ENCODE results near the gene ERC2.

ERC2 gene

DNA sequence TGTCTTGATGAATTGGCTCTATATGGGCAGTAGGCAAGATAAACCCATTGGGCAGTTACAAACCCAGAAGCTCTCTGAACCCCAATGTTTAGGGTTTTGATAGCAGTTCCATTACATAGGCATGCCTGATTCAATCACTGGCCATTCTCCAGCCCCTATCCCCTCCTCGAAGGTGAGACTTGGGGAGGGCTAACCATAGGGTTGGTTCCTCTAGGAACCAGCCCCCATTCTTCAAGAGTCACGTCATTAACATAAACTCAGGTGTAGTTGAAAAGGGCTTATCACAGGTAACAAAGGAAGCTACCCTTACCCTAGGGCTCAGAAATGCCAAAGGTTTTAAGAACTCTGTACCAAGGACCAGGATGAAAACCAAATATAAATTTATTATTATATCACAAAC is 353.1 kb downstream of the ERC2 start:
- Histone ChIP-seq H3K9ac (ENCODE audit: low read length) (no peak overlapping the region), H3K27me3 (ENCODE audit: control insufficient read depth in 1 of 2, insufficient read depth in 2 of 2, low read length in 2 of 2) (no peaks in the 10 kb centered on the region), H3K9me3 (ENCODE audit: low read length) (no peaks in the 10 kb centered on the region), H3K4me1 (ENCODE audit: insufficient read depth, low read length) (no peaks in the 10 kb centered on the region), H3K4me3 (ENCODE audit: low read depth in 1 of 2, low read length in 2 of 2) (no peak overlapping the region), H3K27ac (ENCODE audit: low read depth, low read length) (no peak overlapping the region), H3K36me3 (ENCODE audit: insufficient read depth, low read length) (no peaks in the 10 kb centered on the region)

DNA sequence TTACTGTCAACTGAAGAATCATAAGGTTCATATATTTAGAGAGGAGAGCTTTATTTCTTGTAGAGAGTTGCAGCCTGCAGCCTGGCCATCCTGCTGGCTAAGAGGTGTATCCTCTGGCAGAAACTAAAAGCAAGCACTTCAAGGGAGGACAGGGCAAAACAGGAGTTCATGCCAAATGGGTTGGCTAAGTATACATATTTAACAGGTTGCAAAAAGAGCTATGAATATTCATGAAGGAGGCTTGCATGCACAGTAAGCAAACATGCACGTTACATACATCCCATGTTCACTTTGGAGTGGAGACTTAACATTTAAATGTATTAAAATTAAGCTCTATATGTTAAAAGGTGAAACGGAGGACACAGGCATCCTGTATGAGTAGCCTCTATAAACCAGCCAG is 354.4 kb downstream of the ERC2 start:
- Histone ChIP-seq H3K27ac (ENCODE audit: low read depth, low read length) (no peak overlapping the region), H3K27me3 (ENCODE audit: control insufficient read depth in 1 of 2, insufficient read depth in 2 of 2, low read length in 2 of 2) (no peaks in the 10 kb centered on the region), H3K9me3 (ENCODE audit: low read length) (no peaks in the 10 kb centered on the region), H3K4me3 (ENCODE audit: low read depth in 1 of 2, low read length in 2 of 2) (no peak overlapping the region), H3K36me3 (ENCODE audit: insufficient read depth, low read length) (no peaks in the 10 kb centered on the region), H3K9ac (ENCODE audit: low read length) (no peak overlapping the region), H3K4me1 (ENCODE audit: insufficient read depth, low read length) (no peaks in the 10 kb centered on the region)

DNA sequence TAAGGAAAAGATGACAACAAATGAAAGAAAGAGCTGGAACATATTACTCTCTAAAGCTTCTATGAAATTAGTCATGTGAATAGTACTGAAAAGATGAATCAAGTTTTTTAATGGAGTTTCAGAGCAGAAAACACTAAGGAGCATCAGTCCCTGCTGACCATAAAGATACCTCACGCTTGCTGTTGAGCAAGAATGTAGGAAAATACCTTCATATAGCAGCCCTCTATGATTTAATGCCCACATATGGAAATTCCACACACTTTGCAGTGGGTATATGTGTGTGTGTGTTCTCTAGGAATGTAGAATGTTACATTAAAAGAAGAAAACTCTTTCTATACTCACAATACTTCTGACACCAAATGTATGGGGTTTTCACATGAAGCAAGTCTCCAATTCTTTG is 355.0 kb downstream of the ERC2 start:
- Histone ChIP-seq H3K36me3 (ENCODE audit: insufficient read depth, low read length) (no peaks in the 10 kb centered on the region), H3K27ac (ENCODE audit: low read depth, low read length) (no peak overlapping the region)

DNA sequence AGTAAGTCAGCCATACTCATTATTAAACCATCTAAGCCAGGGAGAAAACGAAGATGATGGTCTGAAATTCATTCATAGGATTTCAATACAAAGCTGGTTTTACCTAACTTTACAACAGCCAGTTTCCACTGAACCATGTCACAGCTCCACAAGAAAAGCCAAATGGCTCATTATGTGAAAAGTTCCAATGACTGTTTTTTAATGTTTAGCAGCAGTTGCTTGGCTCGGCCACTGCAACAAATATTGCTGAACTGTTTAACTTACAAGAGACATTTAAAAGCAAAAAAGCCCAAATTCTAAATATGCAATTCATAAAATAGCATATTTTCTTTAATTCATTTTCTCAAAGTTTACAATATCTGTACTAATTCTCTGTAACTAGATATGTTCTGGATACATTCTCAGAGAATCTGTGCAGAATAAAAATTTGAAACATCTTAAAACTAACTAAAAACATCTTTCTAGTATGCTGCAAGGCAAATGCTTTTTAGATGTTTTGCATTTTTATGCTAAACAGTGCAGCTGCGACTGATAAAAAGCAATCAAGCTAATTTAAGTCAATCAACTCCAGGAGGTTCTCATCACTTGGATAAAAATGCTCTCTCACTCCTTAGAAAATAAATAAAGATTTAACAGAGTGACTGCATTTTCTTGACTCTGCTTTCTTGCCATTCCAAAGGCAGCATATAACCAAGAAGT is 356.5 kb downstream of the ERC2 start:
- H3K4me1 ChIP-seq (ENCODE audit: insufficient read depth, low read length) = no peaks in the 10 kb centered on the region
- no peak overlapping the region for H3K9ac ChIP-seq (ENCODE audit: low read length)
- no peak overlapping the region for H3K4me3 ChIP-seq (ENCODE audit: low read depth in 1 of 2, low read length in 2 of 2)
- no peaks in the 10 kb centered on the region for H3K27me3 ChIP-seq (ENCODE audit: control insufficient read depth in 1 of 2, insufficient read depth in 2 of 2, low read length in 2 of 2)
- H3K9me3 ChIP-seq (ENCODE audit: low read length) = no peaks in the 10 kb centered on the region
- H3K27ac ChIP-seq (ENCODE audit: low read depth, low read length) = no peak overlapping the region
- H3K36me3 ChIP-seq (ENCODE audit: insufficient read depth, low read length) = no peaks in the 10 kb centered on the region

More for the DNA sequence above, 355.0 kb downstream of the ERC2 start:
- H3K9me3 ChIP-seq (ENCODE audit: low read length) = no peaks in the 10 kb centered on the region
- no peaks in the 10 kb centered on the region for H3K4me1 ChIP-seq (ENCODE audit: insufficient read depth, low read length)
- H3K4me3 ChIP-seq (ENCODE audit: low read depth in 1 of 2, low read length in 2 of 2) = no peak overlapping the region
- no peaks in the 10 kb centered on the region for H3K27me3 ChIP-seq (ENCODE audit: control insufficient read depth in 1 of 2, insufficient read depth in 2 of 2, low read length in 2 of 2)
- H3K9ac ChIP-seq (ENCODE audit: low read length) = no peak overlapping the region

DNA sequence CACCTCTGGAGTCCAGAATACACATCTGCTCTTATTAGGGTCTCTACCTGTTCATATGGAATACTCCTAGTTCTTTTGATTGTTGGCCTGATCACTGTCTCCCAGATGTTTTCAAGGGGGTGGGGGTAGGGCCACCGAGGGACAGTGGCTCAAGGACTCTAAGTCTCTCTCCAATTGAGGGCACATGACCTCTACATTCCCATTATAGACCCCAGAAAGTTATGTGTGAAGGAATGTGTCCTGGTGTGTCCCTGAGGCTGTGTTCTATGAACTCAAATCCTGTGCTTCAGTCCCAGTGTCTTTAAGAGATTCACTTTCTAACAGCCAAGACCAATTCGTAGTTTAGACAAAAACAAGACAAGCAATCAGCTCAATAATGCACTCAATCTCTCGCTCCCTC is 357.4 kb downstream of the ERC2 start:
- no peaks in the 10 kb centered on the region for H3K9me3 ChIP-seq (ENCODE audit: low read length)
- no peak overlapping the region for H3K27ac ChIP-seq (ENCODE audit: low read depth, low read length)
- H3K4me1 ChIP-seq (ENCODE audit: insufficient read depth, low read length) = no peaks in the 10 kb centered on the region
- no peak overlapping the region for H3K9ac ChIP-seq (ENCODE audit: low read length)
- H3K36me3 ChIP-seq (ENCODE audit: insufficient read depth, low read length) = no peaks in the 10 kb centered on the region
- H3K27me3 ChIP-seq (ENCODE audit: control insufficient read depth in 1 of 2, insufficient read depth in 2 of 2, low read length in 2 of 2) = no peaks in the 10 kb centered on the region
- H3K4me3 ChIP-seq (ENCODE audit: low read depth in 1 of 2, low read length in 2 of 2) = no peak overlapping the region

DNA sequence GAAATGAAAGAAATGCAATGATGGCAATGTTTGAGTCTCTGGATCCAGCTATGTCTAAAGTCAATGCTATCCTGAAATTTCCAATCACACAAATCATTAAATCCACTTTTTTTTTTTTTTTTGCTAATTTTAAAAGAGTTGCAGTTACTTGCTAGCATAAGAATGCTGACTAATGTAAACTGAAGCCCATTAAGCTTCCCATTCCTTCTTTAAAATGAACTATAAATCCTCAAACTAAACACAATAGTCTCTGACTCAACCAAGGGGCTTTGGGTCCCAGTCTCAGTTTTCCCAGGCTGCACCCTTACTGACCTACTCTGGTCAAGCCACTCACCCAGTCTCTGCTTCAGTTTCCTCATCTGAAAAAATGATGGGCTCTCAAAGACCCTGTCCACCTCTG is 361.1 kb downstream of the ERC2 start:
- H3K27ac ChIP-seq (ENCODE audit: low read depth, low read length) = no peak overlapping the region
- H3K36me3 ChIP-seq (ENCODE audit: insufficient read depth, low read length) = no peaks in the 10 kb centered on the region
- H3K4me3 ChIP-seq (ENCODE audit: low read depth in 1 of 2, low read length in 2 of 2) = no peak overlapping the region
- H3K9me3 ChIP-seq (ENCODE audit: low read length) = no peaks in the 10 kb centered on the region
- no peak overlapping the region for H3K9ac ChIP-seq (ENCODE audit: low read length)
- no peaks in the 10 kb centered on the region for H3K27me3 ChIP-seq (ENCODE audit: control insufficient read depth in 1 of 2, insufficient read depth in 2 of 2, low read length in 2 of 2)
- no peaks in the 10 kb centered on the region for H3K4me1 ChIP-seq (ENCODE audit: insufficient read depth, low read length)

DNA sequence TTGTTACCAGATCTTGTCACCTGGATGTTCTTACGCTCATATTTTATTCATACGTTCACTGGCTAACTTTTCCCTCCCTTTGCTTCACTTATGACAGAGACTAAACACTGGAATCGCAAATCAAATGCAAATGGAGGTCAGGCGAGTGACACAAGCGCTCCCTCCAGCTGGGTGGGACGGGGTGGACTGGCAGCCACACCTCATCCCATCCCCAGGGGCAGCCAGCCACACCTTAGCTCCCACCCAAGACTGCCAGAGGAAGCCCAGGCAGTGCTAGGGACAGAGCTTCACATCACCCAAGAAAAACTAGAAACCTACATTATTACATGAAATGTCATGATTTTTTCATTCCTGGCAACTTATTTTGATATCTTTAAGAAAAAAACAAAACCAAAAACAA is 366.2 kb downstream of the ERC2 start:
- H3K4me1 ChIP-seq (ENCODE audit: insufficient read depth, low read length) = no peaks in the 10 kb centered on the region
- H3K27ac ChIP-seq (ENCODE audit: low read depth, low read length) = no peak overlapping the region
- no peak overlapping the region for H3K4me3 ChIP-seq (ENCODE audit: low read depth in 1 of 2, low read length in 2 of 2)
- H3K9ac ChIP-seq (ENCODE audit: low read length) = no peak overlapping the region
- H3K36me3 ChIP-seq (ENCODE audit: insufficient read depth, low read length) = no peaks in the 10 kb centered on the region
- no peaks in the 10 kb centered on the region for H3K9me3 ChIP-seq (ENCODE audit: low read length)
- H3K27me3 ChIP-seq (ENCODE audit: control insufficient read depth in 1 of 2, insufficient read depth in 2 of 2, low read length in 2 of 2) = no peaks in the 10 kb centered on the region

DNA sequence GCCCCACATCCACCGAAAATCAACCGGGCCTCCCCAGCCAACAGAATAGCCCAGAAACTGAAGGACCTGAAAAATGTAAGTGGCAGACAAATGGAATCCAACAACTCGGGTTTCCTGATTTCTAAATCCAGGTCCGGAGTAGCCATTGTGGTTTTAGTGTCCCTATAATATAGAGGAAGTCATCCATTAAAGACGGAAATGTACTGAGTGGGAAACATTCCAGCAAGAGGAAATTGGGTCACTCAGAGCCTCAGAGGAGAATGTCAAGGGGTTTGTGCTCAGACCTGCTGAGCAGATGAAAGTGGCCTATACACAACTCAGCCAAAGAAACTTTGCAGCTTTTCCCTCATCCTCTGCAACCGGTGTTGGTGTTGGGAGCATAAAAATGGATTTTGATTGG is 366.7 kb downstream of the ERC2 start:
- H3K27me3 ChIP-seq (ENCODE audit: control insufficient read depth in 1 of 2, insufficient read depth in 2 of 2, low read length in 2 of 2) = no peaks in the 10 kb centered on the region
- no peaks in the 10 kb centered on the region for H3K36me3 ChIP-seq (ENCODE audit: insufficient read depth, low read length)
- H3K4me3 ChIP-seq (ENCODE audit: low read depth in 1 of 2, low read length in 2 of 2) = no peak overlapping the region
- no peaks in the 10 kb centered on the region for H3K4me1 ChIP-seq (ENCODE audit: insufficient read depth, low read length)
- H3K9me3 ChIP-seq (ENCODE audit: low read length) = no peaks in the 10 kb centered on the region
- no peak overlapping the region for H3K9ac ChIP-seq (ENCODE audit: low read length)
- H3K27ac ChIP-seq (ENCODE audit: low read depth, low read length) = no peak overlapping the region

DNA sequence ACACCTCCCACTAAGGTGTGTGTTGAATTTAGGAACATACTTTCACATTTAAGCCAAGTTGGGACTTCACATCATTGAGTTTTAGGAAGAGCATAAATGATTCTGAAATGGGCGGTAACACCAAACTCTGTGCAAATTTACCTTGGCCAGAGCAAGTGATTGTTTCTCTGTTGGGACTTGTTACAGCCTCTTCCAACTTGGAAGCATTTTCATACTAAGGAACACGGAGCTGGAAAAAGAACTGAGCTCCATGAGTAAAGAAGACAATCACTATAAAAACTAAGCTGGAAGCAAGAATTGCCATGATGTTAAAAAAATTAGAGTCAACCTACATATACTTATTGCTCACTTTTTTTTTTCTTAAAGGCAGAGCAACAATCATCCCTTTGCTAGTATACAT is 371.3 kb downstream of the ERC2 start:
- H3K36me3 ChIP-seq (ENCODE audit: insufficient read depth, low read length) = no peaks in the 10 kb centered on the region

DNA sequence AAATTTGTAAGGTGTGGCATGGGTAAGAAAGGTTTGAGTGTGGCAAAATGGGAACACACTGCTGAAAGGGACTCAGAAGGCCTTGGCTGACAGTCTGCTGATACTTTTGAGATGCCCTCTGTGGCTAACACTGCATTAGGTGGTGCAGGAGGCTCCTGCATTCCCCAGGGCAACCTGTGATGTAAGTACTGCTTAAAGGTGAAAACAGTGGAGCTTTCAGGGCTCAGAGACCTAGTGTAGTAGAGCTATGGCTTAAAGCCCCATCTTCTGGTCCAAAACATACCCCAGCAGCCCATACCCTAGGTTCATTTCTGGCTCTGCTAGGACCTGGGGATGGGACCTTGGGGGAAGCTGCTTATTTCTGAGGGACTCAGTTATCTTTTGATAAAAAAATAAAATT is 374.1 kb downstream of the ERC2 start:
- Histone ChIP-seq H3K36me3 (ENCODE audit: insufficient read depth, low read length) (no peaks in the 10 kb centered on the region), H3K9me3 (ENCODE audit: low read length) (no peaks in the 10 kb centered on the region), H3K27me3 (ENCODE audit: control insufficient read depth in 1 of 2, insufficient read depth in 2 of 2, low read length in 2 of 2) (no peaks in the 10 kb centered on the region), H3K4me1 (ENCODE audit: insufficient read depth, low read length) (no peaks in the 10 kb centered on the region), H3K27ac (ENCODE audit: low read depth, low read length) (no peak overlapping the region), H3K4me3 (ENCODE audit: low read depth in 1 of 2, low read length in 2 of 2) (no peak overlapping the region), H3K9ac (ENCODE audit: low read length) (no peak overlapping the region)

More for the DNA sequence above, 371.3 kb downstream of the ERC2 start:
- no peaks in the 10 kb centered on the region for H3K27me3 ChIP-seq (ENCODE audit: control insufficient read depth in 1 of 2, insufficient read depth in 2 of 2, low read length in 2 of 2)
- H3K4me1 ChIP-seq (ENCODE audit: insufficient read depth, low read length) = no peaks in the 10 kb centered on the region
- no peak overlapping the region for H3K27ac ChIP-seq (ENCODE audit: low read depth, low read length)
- H3K9ac ChIP-seq (ENCODE audit: low read length) = no peak overlapping the region
- H3K4me3 ChIP-seq (ENCODE audit: low read depth in 1 of 2, low read length in 2 of 2) = no peak overlapping the region
- H3K9me3 ChIP-seq (ENCODE audit: low read length) = no peaks in the 10 kb centered on the region

DNA sequence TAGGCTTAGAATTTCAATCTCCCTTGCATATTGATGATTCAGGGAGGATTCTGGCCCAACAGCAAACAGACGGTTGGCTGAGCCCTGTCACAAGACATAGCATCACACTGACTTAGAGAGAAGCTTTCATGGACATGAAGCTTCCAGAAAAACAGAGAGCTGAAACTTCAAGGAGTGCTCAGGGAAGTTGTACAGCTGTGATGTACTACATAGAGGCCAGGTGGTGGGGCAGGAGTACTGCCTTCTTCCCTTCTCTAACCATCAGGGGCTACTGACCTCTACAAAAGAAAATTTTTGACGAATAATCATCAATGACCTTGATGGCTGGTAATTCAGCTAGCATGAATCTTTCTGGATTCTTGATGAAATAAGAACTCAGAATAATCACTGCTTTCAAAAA is 378.5 kb downstream of the ERC2 start:
- Histone ChIP-seq H3K9ac (ENCODE audit: low read length) (no peak overlapping the region), H3K4me1 (ENCODE audit: insufficient read depth, low read length) (no peaks in the 10 kb centered on the region), H3K36me3 (ENCODE audit: insufficient read depth, low read length) (no peaks in the 10 kb centered on the region), H3K27ac (ENCODE audit: low read depth, low read length) (no peak overlapping the region), H3K27me3 (ENCODE audit: control insufficient read depth in 1 of 2, insufficient read depth in 2 of 2, low read length in 2 of 2) (no peaks in the 10 kb centered on the region), H3K9me3 (ENCODE audit: low read length) (no peaks in the 10 kb centered on the region), H3K4me3 (ENCODE audit: low read depth in 1 of 2, low read length in 2 of 2) (no peak overlapping the region)

DNA sequence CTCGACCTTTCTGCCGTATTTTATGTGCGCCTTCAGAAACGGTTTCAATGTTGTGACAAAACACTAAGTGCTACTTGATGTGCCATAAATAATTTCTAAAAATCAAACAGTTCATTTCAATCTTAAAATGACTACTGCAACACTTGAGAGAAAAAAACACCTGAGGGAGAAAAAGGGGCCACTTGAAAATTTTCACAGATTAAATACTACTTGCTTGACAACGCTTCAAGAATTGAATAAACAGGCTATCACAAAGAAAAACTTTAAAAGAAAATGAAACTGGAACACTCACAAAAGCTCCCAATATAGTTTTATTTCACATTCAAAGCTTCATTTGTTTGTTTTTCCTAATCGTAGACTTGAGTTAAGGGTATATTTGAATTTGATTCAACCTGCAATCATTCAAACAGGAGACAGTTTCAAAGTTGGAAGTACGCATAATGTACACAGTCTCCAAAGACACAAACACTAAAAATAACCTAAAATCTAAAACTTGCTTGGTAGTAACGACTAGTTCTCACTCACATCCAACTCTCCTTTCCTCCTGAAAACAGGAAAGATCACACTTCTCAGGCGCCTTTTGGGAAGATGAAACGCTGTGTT is 380.7 kb downstream of the ERC2 start:
- no peak overlapping the region for H3K9ac ChIP-seq (ENCODE audit: low read length)
- no peaks in the 10 kb centered on the region for H3K36me3 ChIP-seq (ENCODE audit: insufficient read depth, low read length)
- no peaks in the 10 kb centered on the region for H3K9me3 ChIP-seq (ENCODE audit: low read length)
- H3K4me3 ChIP-seq (ENCODE audit: low read depth in 1 of 2, low read length in 2 of 2) = no peak overlapping the region
- H3K4me1 ChIP-seq (ENCODE audit: insufficient read depth, low read length) = no peaks in the 10 kb centered on the region
- no peaks in the 10 kb centered on the region for H3K27me3 ChIP-seq (ENCODE audit: control insufficient read depth in 1 of 2, insufficient read depth in 2 of 2, low read length in 2 of 2)
- H3K27ac ChIP-seq (ENCODE audit: low read depth, low read length) = no peak overlapping the region

Measured in muscle layer of colon (tissue), 2 donors.